GM10248 (cell line): ENCODE results near the gene LINGO1.

ENCODE experiments used
- CTCF ChIA-PET: fragments of 300-600 bp; sonication (Branson Sonifier 250); formaldehyde crosslinking; extraction: SDS; loops from one replicate; lab custom pipeline; 2021; ENCODE audit warnings: antibody characterized with exemption; lab: Yijun Ruan, JAX
- POLR2A ChIA-PET: fragments of 350-650 bp; sonication (Branson Sonifier 250); formaldehyde crosslinking; extraction: SDS; loops from one replicate; lab custom pipeline; 2020; ENCODE audit warnings: antibody characterized with exemption; lab: Yijun Ruan, JAX
- DNase-seq: peaks from one replicate; pipeline ENCODE4 v3.0.0; 2012; ENCODE audit errors: extremely low spot score
- TF ChIP-seq, protein P1 (sequence below): IDR thresholded peaks from 2 replicates; pipeline ENCODE4 v1.5.1; 2012; ENCODE audit warnings: mild to moderate bottlenecking, low read depth; ENCODE audit errors: extremely low read depth, missing control alignments, control extremely low read depth

The LINGO1 gene

DNA sequence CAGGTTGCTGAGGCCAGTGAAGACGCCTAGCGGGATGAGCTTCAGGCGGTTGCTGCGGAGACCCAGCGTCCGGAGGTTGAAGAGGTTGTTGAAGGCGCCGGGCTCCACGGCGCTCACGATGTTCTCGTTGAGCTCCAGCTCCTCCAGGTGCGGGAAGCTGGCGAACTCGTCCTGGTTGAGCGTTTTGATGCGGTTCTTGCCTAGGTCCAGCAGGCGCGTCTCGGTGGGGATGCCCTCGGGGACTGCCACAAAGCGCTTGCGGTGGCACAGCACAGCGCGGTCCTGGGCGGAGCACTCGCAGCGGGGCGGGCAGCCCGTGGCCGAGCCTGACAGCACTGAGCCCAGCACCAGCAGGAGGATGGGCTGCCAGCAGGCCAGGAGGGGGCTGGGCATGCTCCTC, 17.2 kb downstream of the LINGO1 start:
- TF ChIP-seq, protein P1, sequence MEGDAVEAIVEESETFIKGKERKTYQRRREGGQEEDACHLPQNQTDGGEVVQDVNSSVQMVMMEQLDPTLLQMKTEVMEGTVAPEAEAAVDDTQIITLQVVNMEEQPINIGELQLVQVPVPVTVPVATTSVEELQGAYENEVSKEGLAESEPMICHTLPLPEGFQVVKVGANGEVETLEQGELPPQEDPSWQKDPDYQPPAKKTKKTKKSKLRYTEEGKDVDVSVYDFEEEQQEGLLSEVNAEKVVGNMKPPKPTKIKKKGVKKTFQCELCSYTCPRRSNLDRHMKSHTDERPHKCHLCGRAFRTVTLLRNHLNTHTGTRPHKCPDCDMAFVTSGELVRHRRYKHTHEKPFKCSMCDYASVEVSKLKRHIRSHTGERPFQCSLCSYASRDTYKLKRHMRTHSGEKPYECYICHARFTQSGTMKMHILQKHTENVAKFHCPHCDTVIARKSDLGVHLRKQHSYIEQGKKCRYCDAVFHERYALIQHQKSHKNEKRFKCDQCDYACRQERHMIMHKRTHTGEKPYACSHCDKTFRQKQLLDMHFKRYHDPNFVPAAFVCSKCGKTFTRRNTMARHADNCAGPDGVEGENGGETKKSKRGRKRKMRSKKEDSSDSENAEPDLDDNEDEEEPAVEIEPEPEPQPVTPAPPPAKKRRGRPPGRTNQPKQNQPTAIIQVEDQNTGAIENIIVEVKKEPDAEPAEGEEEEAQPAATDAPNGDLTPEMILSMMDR = no peak

DNA sequence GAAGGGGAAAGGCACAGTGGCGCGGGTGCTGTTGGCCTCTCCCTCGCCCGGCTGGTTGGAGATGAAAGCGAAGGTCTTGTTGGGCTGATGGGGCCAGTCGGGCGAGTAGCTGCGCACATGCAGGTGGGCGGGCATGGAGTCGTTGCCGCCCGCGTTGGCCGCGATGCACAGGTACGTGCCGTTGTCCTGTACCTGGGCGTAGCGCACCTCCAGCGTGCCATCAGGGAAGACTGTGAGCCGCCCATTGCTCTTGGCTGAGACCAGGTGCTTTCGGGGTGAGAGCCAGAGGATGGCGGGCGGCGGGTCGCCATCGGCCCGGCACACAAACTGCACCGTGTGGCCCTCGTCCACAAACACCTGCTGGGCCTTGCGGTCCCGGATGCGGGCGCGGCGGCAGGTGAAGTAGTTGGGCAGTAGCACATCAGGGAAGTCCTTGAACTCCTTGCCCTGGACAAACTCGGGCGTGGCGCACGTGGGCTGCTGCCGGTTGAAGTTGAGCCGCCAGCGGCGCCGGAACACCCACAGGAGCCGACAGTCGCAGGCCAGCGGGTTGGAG, 18.4 kb downstream of the LINGO1 start:
- DNase-seq = no peak
- POLR2A ChIA-PET = no interaction called here
- TF ChIP-seq, protein P1 = no peak
- CTCF ChIA-PET = interaction anchor here (2.0 kb wide), 1 partner anchor 11 kb away, joined by 4 read pairs; no protein-coding TSS in a partner anchor

More for the DNA sequence above, 17.2 kb downstream of the LINGO1 start:
- ChIA-PET CTCF (interaction anchor here (1.7 to 2.0 kb wide), 2 partner anchors 10 to 13 kb away, joined by 4 read pairs; no protein-coding TSS in a partner anchor), POLR2A (no interaction called here)
- DNase-seq = no peak

DNA sequence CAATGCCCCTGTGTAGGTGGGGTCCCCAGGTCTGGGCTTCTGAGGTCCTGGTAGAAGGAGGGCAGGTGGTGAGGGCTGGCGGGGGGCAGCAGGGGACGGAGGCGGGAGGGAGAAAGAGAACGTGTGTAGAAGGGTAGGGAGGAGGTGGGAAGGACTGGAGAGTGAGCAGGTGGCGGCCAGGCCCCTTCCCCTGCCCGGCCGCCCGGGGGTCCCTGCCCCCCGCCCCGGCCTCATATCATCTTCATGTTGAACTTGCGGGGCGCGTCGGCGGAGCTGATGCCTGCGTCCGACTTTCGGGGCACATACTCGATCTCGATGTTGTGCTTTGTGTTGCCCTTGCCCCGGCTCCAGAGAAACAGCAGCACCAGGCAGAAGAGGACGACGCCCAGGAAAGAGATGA, 18.9 kb downstream of the LINGO1 start:
- ChIA-PET POLR2A (no interaction called here), CTCF (no interaction called here)
- TF ChIP-seq, protein P1 = no peak
- no peak for DNase-seq

DNA sequence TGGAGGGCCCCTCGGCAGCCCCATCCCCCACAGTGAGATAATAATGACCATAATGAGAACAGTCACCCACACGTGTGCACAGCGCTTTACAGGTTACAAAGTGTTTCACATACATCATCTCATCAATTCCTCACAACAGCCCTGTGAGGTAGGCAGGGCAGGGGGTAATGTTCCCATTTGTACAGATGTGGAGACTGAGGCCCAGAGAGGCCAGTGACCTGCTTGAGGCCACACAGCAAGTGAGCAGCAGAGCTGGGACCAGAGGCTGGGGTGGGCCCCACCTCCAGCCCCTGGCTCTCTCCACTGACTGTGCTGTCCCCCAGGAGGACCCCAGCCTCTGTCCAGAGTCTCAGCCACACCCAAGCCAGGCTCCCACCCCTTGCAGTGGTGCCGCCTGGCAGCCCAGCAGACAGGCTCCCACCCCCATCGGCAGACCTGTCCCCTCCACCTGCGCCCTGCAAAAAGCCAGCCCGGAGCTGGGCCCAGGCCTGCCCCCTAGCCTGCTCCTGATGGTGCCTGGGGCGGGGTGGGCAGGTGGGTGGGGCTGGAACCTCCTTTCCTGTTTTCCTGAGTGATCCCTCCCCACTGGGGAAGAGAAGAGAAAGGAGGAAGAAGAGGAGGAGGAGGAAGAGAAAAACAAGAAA, 19.6 kb downstream of the LINGO1 start:
- CTCF ChIA-PET = interaction anchor here (1.8 kb wide), 1 partner anchor 10 kb away, joined by 4 read pairs; no protein-coding TSS in a partner anchor
- POLR2A ChIA-PET = no interaction called here

DNA sequence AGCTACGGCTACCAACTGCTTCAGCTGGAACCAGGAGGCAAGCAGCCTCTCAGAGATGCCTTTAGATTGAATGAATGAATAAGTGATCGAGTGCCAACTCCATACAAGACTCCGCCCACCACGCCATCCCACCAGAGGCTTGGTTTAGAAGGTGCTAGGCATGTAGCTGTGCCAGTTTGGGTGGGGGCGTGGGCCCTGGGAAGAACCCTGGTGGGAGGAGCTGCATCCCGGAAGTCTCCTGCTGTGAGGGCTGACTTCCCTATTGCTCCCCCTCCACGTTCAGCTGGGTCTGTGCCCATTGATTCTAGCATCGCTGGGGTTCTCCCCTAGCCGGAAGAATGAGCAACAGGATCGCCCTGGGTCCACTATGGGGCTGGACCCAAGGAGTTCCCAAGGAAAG, 20.9 kb downstream of the LINGO1 start:
- ChIA-PET CTCF (interaction anchor here (1.8 kb wide), 1 partner anchor 8 kb away, joined by 4 read pairs; no protein-coding TSS in a partner anchor), POLR2A (no interaction called here)
- DNase-seq = no peak
- TF ChIP-seq, protein P1 = no peak

More for the DNA sequence above, 19.6 kb downstream of the LINGO1 start:
- TF ChIP-seq, protein P1 = no peak
- no peak for DNase-seq

DNA sequence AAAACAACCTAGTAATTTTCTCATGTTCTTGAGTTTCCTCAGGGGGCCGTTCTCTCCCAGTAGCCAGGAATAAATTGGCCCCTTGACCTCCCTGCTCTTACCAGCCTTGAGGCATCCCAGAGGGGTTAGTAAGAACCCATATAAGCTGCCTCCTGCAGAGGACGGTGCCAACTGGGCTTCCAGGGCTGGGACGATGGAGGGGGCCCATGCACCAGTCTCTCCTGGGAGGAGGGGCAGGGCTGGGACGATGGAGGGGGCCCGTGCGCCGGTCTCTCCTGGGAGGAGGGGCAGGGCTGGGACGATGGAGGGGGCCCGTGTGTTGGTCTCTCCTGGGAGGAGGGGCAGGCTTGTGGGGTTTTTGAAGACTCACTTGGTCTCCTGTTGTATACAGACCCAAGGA, 22.0 kb downstream of the LINGO1 start:
- ChIA-PET POLR2A (no interaction called here), CTCF (no interaction called here)
- DNase-seq = no peak
- TF ChIP-seq, protein P1 = no peak
